HG02763 (cell line): ENCODE measurements around the gene SP7.

Experiments
- ATAC-seq: cut with Tn5 transposase; IDR thresholded peaks from one replicate; pipeline ENCODE4 v1.9.1; 2021; ENCODE audit warnings: mild to moderate bottlenecking, moderate library complexity; ENCODE audit not compliant: unreplicated experiment

SP7 gene

DNA sequence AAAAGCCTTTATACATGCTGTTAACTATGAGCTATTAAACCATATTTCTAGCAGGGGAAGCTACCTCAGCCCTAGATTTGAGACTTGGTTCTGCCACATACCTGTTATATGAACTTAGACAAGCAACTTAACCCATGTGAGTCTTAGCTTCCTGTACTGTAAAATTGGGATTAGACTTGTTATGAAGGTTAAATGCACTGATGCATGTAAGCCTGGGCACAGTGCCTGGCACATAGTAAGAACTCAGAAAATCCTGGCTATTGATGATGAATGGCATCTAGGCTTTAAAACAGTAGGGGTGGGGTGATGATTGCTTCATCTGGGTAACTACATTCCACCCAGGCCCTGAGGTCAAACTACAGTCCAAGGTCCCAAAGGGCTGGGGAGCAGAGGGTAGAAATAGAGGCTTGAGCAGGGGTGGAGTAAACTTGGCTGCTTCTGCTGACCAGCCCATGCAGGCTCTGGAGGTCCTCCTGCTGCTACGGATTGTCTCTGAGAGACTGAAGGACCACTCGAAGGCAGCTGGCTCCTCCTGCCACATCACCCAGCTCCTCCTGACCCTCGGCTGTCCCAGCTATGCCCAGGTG, 56.8 kb downstream of the SP7 start:
- no peak for ATAC-seq

DNA sequence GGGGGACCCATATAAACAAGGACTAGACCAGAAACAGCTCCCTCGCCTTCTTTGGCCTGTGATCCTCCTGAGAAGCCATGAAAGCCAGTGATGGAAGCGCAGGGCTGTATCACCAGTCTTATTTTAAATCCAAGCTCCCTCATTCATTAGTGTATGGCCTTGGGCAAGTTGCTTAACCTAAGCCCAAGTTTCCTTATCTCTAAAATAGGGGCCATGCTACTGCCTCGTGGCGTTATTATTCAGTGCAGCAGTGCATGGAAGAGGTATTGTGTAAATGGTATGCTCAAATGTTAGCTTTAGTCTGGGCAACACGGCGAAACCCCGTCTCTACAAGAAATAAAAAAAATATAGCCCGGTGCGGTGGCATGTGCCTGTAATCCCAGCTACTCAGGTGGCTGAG, 58.2 kb downstream of the SP7 start:
- ATAC-seq, result no peak
